K562 (cell line): Measurements from ENCODE around the gene GAPT. TPM values are rescaled to one million over a fixed set of nuclear protein-coding genes. Genes with fewer than 3 reads are reported as not detected.

Experiments used
- ATAC-seq: fragments of 200-7000 bp; cut with Tn5 transposase; 3 replicates; pipeline ENCODE4 v1.9.1; 2020; ENCODE audit warnings: moderate library complexity
- BruUV-seq: library from RNA; stranded (reverse); fragments of 400-500 nt; replicated peaks from 2 replicates; lab custom pipeline; 2021; lab: Mats Ljungman, UMichigan
- CTCF ChIA-PET: fragments of 300-600 bp; formaldehyde crosslinking; extraction: SDS; loops from one replicate; lab custom pipeline; 2021; ENCODE audit warnings: low intra/inter-chr PET ratio; lab: Yijun Ruan, JAX
- POLR2A ChIA-PET: fragments of 300-600, 350-650 bp; sonication (Branson Sonifier 250); formaldehyde crosslinking; extraction: SDS; loops from one replicate; lab custom pipeline; 2021; ENCODE audit warnings: antibody characterized with exemption, inconsistent platforms; lab: Yijun Ruan, JAX
- DNase-seq, 4 experiments: peaks; one replicate each; pipeline versions ENCODE4 v3.0.0 to v3.0.0-alpha.2; 2011 to 2018; ENCODE audit warnings: low spot score in 3 of 4, mixed read lengths in 3 of 4; ENCODE audit errors: extremely low read depth in 1 of 4
- FAIRE-seq: peaks from 2 replicates; lab custom pipeline; 2011; peaks lifted over from hg19 to GRCh38; lab: Jason Lieb, UNC
- H2AFZ ChIP-seq: 2 replicates; pipeline ENCODE4 v1.6.0; 2011; ENCODE audit warnings: low read depth, low read length, control low read depth, inconsistent platforms
- H3K27ac ChIP-seq: fragments of 200-600 bp; 3 replicates; pipeline ENCODE4 v1.8.0; 2011; ENCODE audit warnings: low read depth, mild to moderate bottlenecking, control low read depth, inconsistent platforms, low read length, moderate library complexity, mixed read lengths; ENCODE audit errors: extremely low read depth
- H3K27me3 ChIP-seq, 2 experiments: fragments of 300-600 bp in 1 of 2; 2 replicates in 1 of 2; 3 replicates in 1 of 2; pipeline versions ENCODE4 v1.6.0 to v1.8.0; 2011; ENCODE audit warnings: inconsistent platforms in 2 of 2, low read length in 2 of 2, mild to moderate bottlenecking in 1 of 2, mixed read lengths in 1 of 2, moderate library complexity in 1 of 2; ENCODE audit not compliant: control insufficient read depth in 2 of 2, insufficient read depth in 2 of 2
- H3K36me3 ChIP-seq: fragments of 300-600 bp; 3 replicates; pipeline ENCODE4 v1.8.0; 2011; ENCODE audit warnings: mild to moderate bottlenecking, low read length, inconsistent platforms; ENCODE audit not compliant: control insufficient read depth, insufficient read depth
- H3K4me1 ChIP-seq, 2 experiments: fragments of 200-600 bp in 1 of 2; replicated peaks in 1 of 2; 2 replicates in 1 of 2; 3 replicates in 1 of 2; pipeline versions ENCODE4 v1.5.1 to v1.8.0; 2011; ENCODE audit warnings: inconsistent platforms in 2 of 2, low read length in 2 of 2, mild to moderate bottlenecking in 1 of 2, mixed read lengths in 1 of 2, moderate library complexity in 1 of 2; ENCODE audit not compliant: control insufficient read depth in 2 of 2, insufficient read depth in 2 of 2
- H3K4me2 ChIP-seq: 2 replicates; pipeline ENCODE4 v1.6.1; 2011; ENCODE audit warnings: low read length, control low read depth, inconsistent platforms, mixed read lengths; ENCODE audit not compliant: insufficient read depth
- H3K4me3 ChIP-seq: fragments of 200-600 bp; sonication (generic), shearing (Covaris generic); 2 replicates; pipeline ENCODE4 v1.5.1; 2016; ENCODE audit warnings: control low read depth, inconsistent platforms
- H3K79me2 ChIP-seq: fragments of 200-600 bp; 3 replicates; pipeline ENCODE4 v1.8.0; 2011; ENCODE audit warnings: low read length, inconsistent platforms; ENCODE audit not compliant: control insufficient read depth, insufficient read depth
- H3K9ac ChIP-seq, 2 experiments: 2 replicates each; pipeline versions ENCODE4 v1.6.0 to v1.6.1; 2011; ENCODE audit warnings: low read depth in 2 of 2, low read length in 2 of 2, control low read depth in 1 of 2, inconsistent platforms in 1 of 2, mild to moderate bottlenecking in 1 of 2, mixed read lengths in 1 of 2; ENCODE audit not compliant: insufficient read depth in 1 of 2
- H3K9me1 ChIP-seq: one replicate; pipeline ENCODE4 v1.6.0; 2011; ENCODE audit warnings: inconsistent platforms, mild to moderate bottlenecking, low read length, moderate library complexity; ENCODE audit not compliant: control insufficient read depth, insufficient read depth
- H3K9me3 ChIP-seq: replicated peaks from 2 replicates; pipeline ENCODE4 v1.5.1; 2011; ENCODE audit warnings: low read depth, low read length, inconsistent platforms; ENCODE audit not compliant: control insufficient read depth, insufficient read depth
- H4K20me1 ChIP-seq: replicated peaks from 2 replicates; pipeline ENCODE4 v1.6.1; 2011; ENCODE audit warnings: low read length, inconsistent platforms, mixed read lengths; ENCODE audit not compliant: control insufficient read depth, insufficient read depth
- EZH2 ChIP-seq: IDR thresholded peaks from 2 replicates; pipeline ENCODE4 v1.6.1; 2012; ENCODE audit warnings: low read depth, mild to moderate bottlenecking, inconsistent platforms, low read length, borderline replicate concordance
- FOXK1 ChIP-seq: sonication (generic); formaldehyde crosslinking; IDR thresholded peaks from 2 replicates; pipeline ENCODE4 v1.8.0; 2022; ENCODE audit warnings: missing genetic modification reagents, mild to moderate bottlenecking, borderline replicate concordance
- LEF1 ChIP-seq: fragments of 450-650 bp; IDR thresholded peaks from 2 replicates; pipeline ENCODE4 v1.6.1; 2016; ENCODE audit warnings: mild to moderate bottlenecking
- MEF2D ChIP-seq: conservative IDR thresholded peaks from 2 replicates; pipeline ENCODE4 v1.6.1; 2016; ENCODE audit warnings: low read depth, missing genetic modification characterization, missing compliant biosample characterization
- NFE2 ChIP-seq: IDR thresholded peaks from 2 replicates; pipeline ENCODE4 v1.6.1; 2014; ENCODE audit warnings: antibody characterized with exemption, low read depth
- ZNF175 ChIP-seq: fragments of 200-800 bp; sonication (Bioruptor generic); IDR thresholded peaks from 2 replicates; pipeline ENCODE4 v1.6.1; 2016; ENCODE audit warnings: low read depth, mild to moderate bottlenecking, missing genetic modification characterization, missing compliant biosample characterization
- ZNF212 ChIP-seq: fragments of 450-650 bp; formaldehyde crosslinking; IDR thresholded peaks from 2 replicates; pipeline ENCODE4 v1.4.0; 2020; ENCODE audit warnings: mild to moderate bottlenecking
- WGBS: fragments of 100-300 bp; shearing (Covaris generic); methylation state at CpG from one replicate; pipeline ENCODE4 v1.1.6; 2016; ENCODE audit warnings: low coverage, mixed read lengths; ENCODE audit not compliant: insufficient coverage; ENCODE audit errors: missing lambda C conversion rate; 5-methylcytosine and 5-hydroxymethylcytosine counted together
- in situ Hi-C: fragments of 300-500 bp; cut with MboI; formaldehyde crosslinking; loops from 4 replicates; pipeline ENCODE4 v1.15.0; 2018; ENCODE audit warnings: inconsistent platforms, mixed read lengths
- intact Hi-C: fragments of 100-400 bp; cut with micrococcal nuclease; formaldehyde crosslinking; loops from 2 replicates; pipeline ENCODE4 v1.14.2; 2022
- polyA plus RNA-seq, 8 experiments: library from polyadenylated mRNA; depleted of rRNA in 4 of 8; stranded (reverse) in 5 of 8; unstranded in 3 of 8; fragments of >200 nt; fragmentation: Nextera tagmentation in 2 of 8; fragmentation: Illumina TruSeq in 1 of 8; extraction: Ambion mirVana in 2 of 8; extraction: Trizol in 1 of 8; gene quantifications; 2 replicates each; pipeline versions ENCODE4 v1.2.1 to v1.2.3, GENCODE V29; 2011 to 2014; ENCODE audit warnings: inconsistent platforms in 1 of 8, missing spikeins in 1 of 8
- total RNA-seq, 7 experiments: library from RNA; depleted of rRNA in 6 of 7; stranded (reverse); fragments of >200 nt in 6 of 7; fragmentation: Illumina TruSeq in 2 of 7; extraction: Trizol in 2 of 7; gene quantifications; 2 replicates each; pipeline versions ENCODE4 v1.2.1 to v1.2.3, GENCODE V29; 2011 to 2021; ENCODE audit warnings: low replicate concordance in 1 of 7

Gene GAPT
- total and polyA plus RNA-seq, 9 of the 15 experiments (the other 6 are each of a cell fraction or from before 2014, with no cell fraction given), result not detected

- no peaks in the 10 kb centered on the region for H3K9me1 ChIP-seq
- H3K9me3 ChIP-seq, result no peaks in the 10 kb centered on the region
- H3K9ac ChIP-seq, result no peak within 1 kb of the TSS
- no peak within 1 kb of the TSS for H3K4me2 ChIP-seq
- FAIRE-seq (no peak), DNase-seq (no peak), ATAC-seq (no peak)
- H2AFZ ChIP-seq, result no peak within 1 kb of the TSS
- H3K4me1 ChIP-seq, result peaks cover 0 to 12% of the 10 kb centered on the region in 2 experiments; a peak in 1 of 5 replicates
- intact Hi-C loops (no loop called here), in situ Hi-C loops (loop anchor here (10.0 to 25.0 kb wide), 3 partner anchors 673 to 1165 kb away; partner anchors contain the start of gene ACTBL2)
- H4K20me1 ChIP-seq, result no peaks in the 10 kb centered on the region
- no TSS peak for BruUV-seq
- no peak within 1 kb of the TSS for H3K4me3 ChIP-seq
- no peak within 1 kb of the TSS for H3K27ac ChIP-seq
- TF ChIP-seq ZNF212 (CRISPR knock-in tag), result no peak
- TF ChIP-seq LEF1, result no peak
- no peak for TF ChIP-seq EZH2
- no peak for TF ChIP-seq ZNF175 (CRISPR knock-in tag)
- no peak for TF ChIP-seq FOXK1 (CRISPR knock-in tag)
- no peak for TF ChIP-seq MEF2D (tag)
- no peak for TF ChIP-seq NFE2
- H3K36me3 ChIP-seq, result no peaks in the 10 kb centered on the region
- CTCF ChIA-PET, result interaction anchor here (0.7 to 4.7 kb wide), 3 partner anchors 680 to 1162 kb away, joined by 3 to 49 read pairs (median 4); no protein-coding TSS in a partner anchor
- POLR2A ChIA-PET, result no interaction called here
- 55% methylated on average over 23 of the region's 89 CpGs for WGBS
- H3K79me2 ChIP-seq, result no peaks in the 10 kb centered on the region
- no peaks in the 10 kb centered on the region for H3K27me3 ChIP-seq
These were observed 31.1 kb upstream of the GAPT start, which contains the start of gene PLK2 for GRCh38 chr5:58460002-58460731. TSS of gene PLK2 (minus strand) at chr5:58460086. CDS start at chr5:58459959, 127 bp downstream.
